ENCODE results near the gene STPG4.

GRCh38 chr2:47054868-47055267, 100.2 kb downstream of the STPG4 start:
- TF ChIP-seq CTCF (conservative IDR thresholded peaks at IDR 0.05) (no peak), ZFX (IDR thresholded peaks at IDR 0.05) (no peak)
